ENCODE data around the gene ZBED1. TPM values are rescaled to one million over a fixed set of nuclear protein-coding genes. Genes with fewer than 3 reads are reported as not detected.

The ZBED1 gene
- total and polyA plus RNA-seq, 9 of the 15 experiments (the other 6 are each of a cell fraction or from before 2014, with no cell fraction given): 0.61 to 27.6 (median 13.9) TPM

DNA sequence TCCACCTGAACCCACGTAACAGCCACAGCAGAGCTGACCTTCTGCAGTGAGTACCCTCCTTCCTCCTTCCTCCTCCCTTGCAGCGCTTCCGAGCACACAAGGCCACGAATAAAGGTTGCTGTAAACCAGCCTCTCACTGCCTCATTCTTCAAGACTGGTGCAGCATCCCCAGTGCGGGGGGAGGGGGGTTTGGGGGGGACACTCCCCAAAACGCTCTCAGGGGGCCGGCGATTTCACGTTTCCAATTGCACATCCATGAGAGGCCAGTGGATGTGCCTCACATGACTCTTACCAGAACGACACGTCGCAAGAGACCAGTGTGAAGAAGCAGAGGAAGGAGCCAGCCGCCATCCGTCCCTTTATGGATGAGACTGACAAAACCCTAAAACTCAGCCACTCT is 5.2 kb downstream of the ZBED1 start:
- TF ChIP-seq, protein P1, sequence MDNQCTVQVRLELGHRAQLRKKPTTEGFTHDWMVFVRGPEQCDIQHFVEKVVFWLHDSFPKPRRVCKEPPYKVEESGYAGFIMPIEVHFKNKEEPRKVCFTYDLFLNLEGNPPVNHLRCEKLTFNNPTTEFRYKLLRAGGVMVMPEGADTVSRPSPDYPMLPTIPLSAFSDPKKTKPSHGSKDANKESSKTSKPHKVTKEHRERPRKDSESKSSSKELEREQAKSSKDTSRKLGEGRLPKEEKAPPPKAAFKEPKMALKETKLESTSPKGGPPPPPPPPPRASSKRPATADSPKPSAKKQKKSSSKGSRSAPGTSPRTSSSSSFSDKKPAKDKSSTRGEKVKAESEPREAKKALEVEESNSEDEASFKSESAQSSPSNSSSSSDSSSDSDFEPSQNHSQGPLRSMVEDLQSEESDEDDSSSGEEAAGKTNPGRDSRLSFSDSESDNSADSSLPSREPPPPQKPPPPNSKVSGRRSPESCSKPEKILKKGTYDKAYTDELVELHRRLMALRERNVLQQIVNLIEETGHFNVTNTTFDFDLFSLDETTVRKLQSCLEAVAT (IDR thresholded peaks at IDR 0.05): no peak
- no peak for TF ChIP-seq ZEB2 (IDR thresholded peaks at IDR 0.05)
- no peak for TF ChIP-seq XRCC3 (IDR thresholded peaks at IDR 0.05)
- no peak for TF ChIP-seq FUS (optimal IDR thresholded peaks at IDR 0.05; ENCODE audit: low read depth, low read length)
- TF ChIP-seq, protein P2, sequence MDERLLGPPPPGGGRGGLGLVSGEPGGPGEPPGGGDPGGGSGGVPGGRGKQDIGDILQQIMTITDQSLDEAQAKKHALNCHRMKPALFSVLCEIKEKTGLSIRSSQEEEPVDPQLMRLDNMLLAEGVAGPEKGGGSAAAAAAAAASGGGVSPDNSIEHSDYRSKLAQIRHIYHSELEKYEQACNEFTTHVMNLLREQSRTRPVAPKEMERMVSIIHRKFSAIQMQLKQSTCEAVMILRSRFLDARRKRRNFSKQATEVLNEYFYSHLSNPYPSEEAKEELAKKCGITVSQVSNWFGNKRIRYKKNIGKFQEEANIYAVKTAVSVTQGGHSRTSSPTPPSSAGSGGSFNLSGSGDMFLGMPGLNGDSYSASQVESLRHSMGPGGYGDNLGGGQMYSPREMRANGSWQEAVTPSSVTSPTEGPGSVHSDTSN (CRISPR knock-in tag; IDR thresholded peaks at IDR 0.05; ENCODE audit: low read depth): no peak
- TF ChIP-seq, protein P2 (tag; conservative IDR thresholded peaks at IDR 0.05; ENCODE audit: low read depth): no peak
- TF ChIP-seq NFIX (CRISPR knock-in tag; IDR thresholded peaks at IDR 0.05; ENCODE audit: low read depth): no peak
- TF ChIP-seq, protein P3, sequence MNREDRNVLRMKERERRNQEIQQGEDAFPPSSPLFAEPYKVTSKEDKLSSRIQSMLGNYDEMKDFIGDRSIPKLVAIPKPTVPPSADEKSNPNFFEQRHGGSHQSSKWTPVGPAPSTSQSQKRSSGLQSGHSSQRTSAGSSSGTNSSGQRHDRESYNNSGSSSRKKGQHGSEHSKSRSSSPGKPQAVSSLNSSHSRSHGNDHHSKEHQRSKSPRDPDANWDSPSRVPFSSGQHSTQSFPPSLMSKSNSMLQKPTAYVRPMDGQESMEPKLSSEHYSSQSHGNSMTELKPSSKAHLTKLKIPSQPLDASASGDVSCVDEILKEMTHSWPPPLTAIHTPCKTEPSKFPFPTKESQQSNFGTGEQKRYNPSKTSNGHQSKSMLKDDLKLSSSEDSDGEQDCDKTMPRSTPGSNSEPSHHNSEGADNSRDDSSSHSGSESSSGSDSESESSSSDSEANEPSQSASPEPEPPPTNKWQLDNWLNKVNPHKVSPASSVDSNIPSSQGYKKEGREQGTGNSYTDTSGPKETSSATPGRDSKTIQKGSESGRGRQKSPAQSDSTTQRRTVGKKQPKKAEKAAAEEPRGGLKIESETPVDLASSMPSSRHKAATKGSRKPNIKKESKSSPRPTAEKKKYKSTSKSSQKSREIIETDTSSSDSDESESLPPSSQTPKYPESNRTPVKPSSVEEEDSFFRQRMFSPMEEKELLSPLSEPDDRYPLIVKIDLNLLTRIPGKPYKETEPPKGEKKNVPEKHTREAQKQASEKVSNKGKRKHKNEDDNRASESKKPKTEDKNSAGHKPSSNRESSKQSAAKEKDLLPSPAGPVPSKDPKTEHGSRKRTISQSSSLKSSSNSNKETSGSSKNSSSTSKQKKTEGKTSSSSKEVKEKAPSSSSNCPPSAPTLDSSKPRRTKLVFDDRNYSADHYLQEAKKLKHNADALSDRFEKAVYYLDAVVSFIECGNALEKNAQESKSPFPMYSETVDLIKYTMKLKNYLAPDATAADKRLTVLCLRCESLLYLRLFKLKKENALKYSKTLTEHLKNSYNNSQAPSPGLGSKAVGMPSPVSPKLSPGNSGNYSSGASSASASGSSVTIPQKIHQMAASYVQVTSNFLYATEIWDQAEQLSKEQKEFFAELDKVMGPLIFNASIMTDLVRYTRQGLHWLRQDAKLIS (CRISPR knock-in tag; IDR thresholded peaks at IDR 0.05): no peak
- TF ChIP-seq, protein P4, sequence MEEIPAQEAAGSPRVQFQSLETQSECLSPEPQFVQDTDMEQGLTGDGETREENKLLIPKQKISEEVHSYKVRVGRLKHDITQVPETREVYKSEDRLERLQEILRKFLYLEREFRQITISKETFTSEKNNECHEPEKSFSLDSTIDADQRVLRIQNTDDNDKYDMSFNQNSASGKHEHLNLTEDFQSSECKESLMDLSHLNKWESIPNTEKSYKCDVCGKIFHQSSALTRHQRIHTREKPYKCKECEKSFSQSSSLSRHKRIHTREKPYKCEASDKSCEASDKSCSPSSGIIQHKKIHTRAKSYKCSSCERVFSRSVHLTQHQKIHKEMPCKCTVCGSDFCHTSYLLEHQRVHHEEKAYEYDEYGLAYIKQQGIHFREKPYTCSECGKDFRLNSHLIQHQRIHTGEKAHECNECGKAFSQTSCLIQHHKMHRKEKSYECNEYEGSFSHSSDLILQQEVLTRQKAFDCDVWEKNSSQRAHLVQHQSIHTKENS (CRISPR knock-in tag; IDR thresholded peaks at IDR 0.05): no peak
- H4K20me1 ChIP-seq (replicated peaks; ENCODE audit: control insufficient read depth, insufficient read depth, low read length): no peaks in the 10 kb centered on the region
- no peak overlapping the region for H3K9ac ChIP-seq (ENCODE audit: insufficient read depth in 1 of 2, low read depth in 2 of 2, low read length in 2 of 2)
- no peak for DNase-seq (ENCODE audit: extremely low read depth in 1 of 4, low spot score in 3 of 4)
- in situ Hi-C loops (cut with MboI): no loop called here
- no peak overlapping the region for H3K4me2 ChIP-seq (ENCODE audit: insufficient read depth, low read length)
- no peak overlapping the region for H3K27ac ChIP-seq (ENCODE audit: extremely low read depth, low read depth, low read length)
- peaks cover 22% of the 10 kb centered on the region; the same call in 2 of the 3 replicates for H3K36me3 ChIP-seq (ENCODE audit: control insufficient read depth, insufficient read depth, low read length)
- CTCF ChIA-PET (ENCODE audit: low intra/inter-chr PET ratio): no interaction called here
- no peak overlapping the region for H3K4me3 ChIP-seq
- no peaks in the 10 kb centered on the region for H3K27me3 ChIP-seq (ENCODE audit: control insufficient read depth in 2 of 2, insufficient read depth in 2 of 2, low read length in 2 of 2)
- no peak overlapping the region for H2AFZ ChIP-seq (ENCODE audit: low read depth, low read length)
- POLR2A ChIA-PET: no interaction called here
- FAIRE-seq: no peak
- BruUV-seq (replicated peaks): no TSS peak
- H3K79me2 ChIP-seq (ENCODE audit: control insufficient read depth, insufficient read depth, low read length): peaks cover 50% of the 10 kb centered on the region
- no peaks in the 10 kb centered on the region for H3K9me3 ChIP-seq (replicated peaks; ENCODE audit: control insufficient read depth, insufficient read depth, low read depth, low read length)
- 100% methylated on average over 2 of the region's 14 CpGs for WGBS (ENCODE audit: insufficient coverage, low coverage, missing lambda C conversion rate)
- peaks cover 4 to 10% of the 10 kb centered on the region in 2 experiments; a peak in 4 of 5 replicates for H3K4me1 ChIP-seq (replicated peaks in 1 of 2; ENCODE audit: control insufficient read depth in 2 of 2, insufficient read depth in 2 of 2, low read length in 2 of 2)
- ATAC-seq: no peak
- intact Hi-C loops (cut with micrococcal nuclease): no loop called here
- no peaks in the 10 kb centered on the region for H3K9me1 ChIP-seq (ENCODE audit: control insufficient read depth, insufficient read depth, low read length)
